ENCODE measurements around the gene PDE8A.

PDE8A gene, protein sequence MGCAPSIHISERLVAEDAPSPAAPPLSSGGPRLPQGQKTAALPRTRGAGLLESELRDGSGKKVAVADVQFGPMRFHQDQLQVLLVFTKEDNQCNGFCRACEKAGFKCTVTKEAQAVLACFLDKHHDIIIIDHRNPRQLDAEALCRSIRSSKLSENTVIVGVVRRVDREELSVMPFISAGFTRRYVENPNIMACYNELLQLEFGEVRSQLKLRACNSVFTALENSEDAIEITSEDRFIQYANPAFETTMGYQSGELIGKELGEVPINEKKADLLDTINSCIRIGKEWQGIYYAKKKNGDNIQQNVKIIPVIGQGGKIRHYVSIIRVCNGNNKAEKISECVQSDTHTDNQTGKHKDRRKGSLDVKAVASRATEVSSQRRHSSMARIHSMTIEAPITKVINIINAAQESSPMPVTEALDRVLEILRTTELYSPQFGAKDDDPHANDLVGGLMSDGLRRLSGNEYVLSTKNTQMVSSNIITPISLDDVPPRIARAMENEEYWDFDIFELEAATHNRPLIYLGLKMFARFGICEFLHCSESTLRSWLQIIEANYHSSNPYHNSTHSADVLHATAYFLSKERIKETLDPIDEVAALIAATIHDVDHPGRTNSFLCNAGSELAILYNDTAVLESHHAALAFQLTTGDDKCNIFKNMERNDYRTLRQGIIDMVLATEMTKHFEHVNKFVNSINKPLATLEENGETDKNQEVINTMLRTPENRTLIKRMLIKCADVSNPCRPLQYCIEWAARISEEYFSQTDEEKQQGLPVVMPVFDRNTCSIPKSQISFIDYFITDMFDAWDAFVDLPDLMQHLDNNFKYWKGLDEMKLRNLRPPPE

DNA sequence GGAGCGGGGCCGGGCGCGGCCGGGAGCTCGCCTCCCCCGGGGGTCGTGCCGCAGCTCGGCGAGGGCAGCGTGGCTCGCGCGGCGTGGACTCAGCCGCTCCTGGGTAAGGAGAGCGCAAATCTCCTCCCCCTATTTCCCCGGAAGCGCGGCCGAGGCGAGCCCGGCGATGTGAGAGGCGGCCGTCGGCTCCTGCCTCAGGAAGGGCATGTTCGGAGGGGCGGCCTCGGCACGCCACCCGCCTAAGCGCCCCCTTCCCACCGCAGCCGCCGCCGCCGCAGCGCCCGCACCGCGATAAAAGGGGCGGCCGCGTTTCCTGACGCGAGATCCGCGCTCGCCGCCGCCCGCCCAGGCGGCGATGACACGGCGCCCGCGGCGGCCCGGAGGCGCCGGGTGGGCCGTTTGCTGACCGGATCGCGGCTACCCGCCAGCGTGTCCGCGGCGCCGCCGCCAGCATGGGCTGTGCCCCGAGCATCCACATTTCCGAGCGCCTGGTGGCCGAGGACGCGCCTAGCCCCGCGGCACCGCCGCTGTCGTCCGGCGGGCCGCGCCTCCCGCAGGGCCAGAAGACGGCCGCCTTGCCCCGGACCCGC is at the start of gene PDE8A:
Gene PDE8A (plus strand): TSS at position 146 of the 590 bp plus-strand sequence. CDS start 307 bp downstream, at position 453.
- peak; percentile 48 for DNase-seq

DNA sequence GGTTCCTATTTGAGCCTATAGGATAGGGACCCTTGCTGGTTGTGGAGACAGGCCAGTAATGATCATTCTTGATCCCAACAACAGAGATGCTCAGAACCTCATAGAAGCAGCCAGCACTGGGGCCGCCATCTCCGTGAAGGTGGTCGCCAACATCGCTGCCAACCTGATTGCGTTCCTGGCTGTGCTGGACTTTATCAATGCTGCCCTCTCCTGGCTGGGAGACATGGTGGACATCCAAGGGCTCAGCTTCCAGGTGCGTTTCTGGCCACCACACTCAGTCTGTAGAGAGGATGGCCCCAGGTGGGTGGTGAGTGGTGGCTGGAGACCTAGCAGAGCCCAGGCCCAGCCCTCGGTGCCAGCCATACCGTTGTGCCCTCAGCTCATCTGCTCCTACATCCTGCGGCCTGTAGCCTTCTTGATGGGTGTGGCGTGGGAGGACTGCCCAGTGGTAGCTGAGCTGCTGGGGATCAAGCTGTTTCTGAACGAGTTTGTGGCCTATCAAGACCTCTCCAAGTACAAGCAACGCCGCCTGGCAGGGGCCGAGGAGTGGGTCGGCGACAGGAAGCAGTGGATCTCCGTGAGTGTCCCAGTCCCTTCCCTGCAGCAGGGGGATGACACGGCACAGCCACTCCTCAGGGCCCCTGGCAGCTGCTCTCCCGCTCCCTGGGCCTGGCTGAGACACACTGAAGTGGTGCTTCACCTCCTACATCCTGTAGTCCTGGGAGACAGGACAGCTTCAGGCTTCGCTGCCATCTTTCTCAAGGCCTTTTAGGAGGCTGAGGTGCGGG is 46.5 kb upstream of the PDE8A start:
- DNase-seq: peak; percentile 40

DNA sequence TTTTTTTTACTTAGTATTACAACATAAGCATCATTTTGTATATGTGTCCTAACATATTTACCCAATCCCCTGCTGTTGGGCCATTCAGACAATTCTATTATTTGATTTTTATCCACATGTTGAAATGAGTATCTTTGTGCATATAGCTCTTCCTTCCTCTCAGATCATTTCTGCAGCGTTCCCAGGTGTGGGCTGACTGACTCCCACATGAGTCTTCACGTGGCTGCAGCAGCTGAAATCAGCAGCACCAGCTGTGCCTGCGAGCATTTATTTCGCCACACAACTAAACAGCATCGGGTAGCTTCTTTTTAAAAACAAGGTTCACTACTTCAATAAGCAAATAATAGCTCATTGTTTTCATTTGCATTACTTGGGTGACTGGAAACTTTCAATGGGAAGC is 44.5 kb upstream of the PDE8A start:
- DNase-seq: peak; percentile 17

DNA sequence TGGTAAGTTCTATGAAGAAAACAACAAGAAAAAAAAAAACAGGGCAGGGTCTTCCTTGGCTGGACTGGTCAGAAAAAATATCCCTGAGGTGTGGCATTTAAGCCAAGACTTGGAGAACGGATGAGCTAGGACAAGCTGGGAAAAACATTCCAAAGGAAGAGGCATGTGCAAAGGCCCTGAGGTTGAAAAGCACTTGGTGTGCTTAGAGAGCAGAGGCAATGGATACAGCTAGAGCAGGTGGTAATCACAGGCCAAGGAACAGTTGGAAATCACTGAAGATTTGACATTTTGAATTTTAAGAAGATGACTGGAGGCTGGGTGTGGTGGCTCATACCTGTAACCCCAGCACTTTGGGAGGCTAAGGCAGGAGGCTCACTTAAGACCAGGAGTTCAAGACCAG is 42.9 kb upstream of the PDE8A start:
- DNase-seq: no peak

DNA sequence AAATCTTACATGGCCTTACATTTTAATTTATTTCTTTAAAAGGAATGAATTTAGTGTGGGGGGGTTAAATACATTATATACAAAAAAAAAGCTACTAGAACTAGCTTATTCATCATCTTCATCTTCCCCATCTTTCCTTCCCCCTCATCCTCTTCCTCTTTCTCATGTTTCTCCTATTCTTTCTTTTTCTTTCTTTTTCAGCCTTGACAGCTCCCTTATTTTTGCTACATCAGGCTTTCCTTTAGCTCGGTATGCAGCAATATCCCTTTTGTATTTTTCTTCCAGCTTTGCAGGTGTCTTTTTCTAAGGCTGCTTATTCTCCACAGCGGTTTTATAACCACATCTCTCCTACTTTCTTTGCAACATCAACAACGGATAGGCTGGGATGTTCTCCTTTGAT is 41.3 kb upstream of the PDE8A start:
- DNase-seq: no peak

DNA sequence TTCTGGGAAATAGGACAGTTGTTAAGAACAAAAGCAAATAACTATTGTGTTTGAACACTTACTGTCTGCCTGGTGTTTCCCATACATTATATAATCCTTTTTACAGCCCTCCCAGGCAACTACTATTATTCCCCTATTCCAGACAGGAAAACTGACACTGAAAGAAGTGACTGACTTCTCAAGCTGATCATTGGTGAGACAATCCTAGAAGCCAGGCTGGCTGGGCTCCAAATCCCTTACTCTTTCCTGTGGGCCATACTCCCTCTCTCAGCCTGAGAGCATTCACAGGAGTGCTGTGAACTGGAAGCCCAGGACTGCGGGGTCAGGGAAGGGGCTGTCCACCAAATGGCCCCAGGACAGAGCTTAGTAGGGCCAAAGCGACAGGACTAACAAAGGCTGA is 39.2 kb upstream of the PDE8A start:
- DNase-seq: no peak

DNA sequence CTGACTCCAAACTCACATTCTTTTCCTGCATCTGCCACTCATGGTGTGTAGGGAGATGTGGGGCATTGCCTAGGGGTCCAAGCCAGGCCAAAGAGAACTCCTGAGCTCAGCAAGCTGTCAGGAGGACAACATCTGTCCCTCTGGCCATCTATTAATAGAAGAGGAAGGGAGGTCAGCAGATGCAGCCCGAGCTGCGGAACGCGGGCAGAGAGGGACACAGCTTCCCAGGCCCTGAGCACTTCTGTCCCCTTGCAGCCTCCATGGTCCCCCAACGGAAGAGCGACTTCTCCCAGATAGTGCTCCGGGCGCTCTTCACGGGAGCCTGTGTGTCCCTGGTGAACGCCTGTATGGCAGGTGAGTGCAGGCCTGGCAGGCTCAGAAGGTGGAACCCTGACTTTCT is 37.3 kb upstream of the PDE8A start:
- DNase-seq: no peak

DNA sequence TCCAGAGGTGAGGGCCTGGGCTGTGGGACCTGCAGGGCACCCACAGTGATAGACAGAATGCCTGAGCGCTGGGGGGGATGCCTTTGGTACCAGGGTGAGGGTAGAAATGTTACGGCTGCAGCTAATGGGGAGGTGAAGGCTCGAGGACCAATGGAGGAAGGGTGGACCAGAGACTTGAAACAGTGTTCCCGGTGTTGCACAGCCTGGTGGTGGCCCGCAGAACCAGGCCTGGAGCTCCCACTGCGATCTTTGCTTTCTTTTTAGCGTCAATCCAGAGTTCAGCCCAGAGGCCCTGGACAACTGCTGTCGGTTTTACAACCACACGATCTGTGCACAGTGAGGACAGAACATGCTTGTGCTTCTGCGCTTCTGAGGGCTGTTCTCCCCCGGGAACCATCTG is 36.8 kb upstream of the PDE8A start:
- no peak for DNase-seq

DNA sequence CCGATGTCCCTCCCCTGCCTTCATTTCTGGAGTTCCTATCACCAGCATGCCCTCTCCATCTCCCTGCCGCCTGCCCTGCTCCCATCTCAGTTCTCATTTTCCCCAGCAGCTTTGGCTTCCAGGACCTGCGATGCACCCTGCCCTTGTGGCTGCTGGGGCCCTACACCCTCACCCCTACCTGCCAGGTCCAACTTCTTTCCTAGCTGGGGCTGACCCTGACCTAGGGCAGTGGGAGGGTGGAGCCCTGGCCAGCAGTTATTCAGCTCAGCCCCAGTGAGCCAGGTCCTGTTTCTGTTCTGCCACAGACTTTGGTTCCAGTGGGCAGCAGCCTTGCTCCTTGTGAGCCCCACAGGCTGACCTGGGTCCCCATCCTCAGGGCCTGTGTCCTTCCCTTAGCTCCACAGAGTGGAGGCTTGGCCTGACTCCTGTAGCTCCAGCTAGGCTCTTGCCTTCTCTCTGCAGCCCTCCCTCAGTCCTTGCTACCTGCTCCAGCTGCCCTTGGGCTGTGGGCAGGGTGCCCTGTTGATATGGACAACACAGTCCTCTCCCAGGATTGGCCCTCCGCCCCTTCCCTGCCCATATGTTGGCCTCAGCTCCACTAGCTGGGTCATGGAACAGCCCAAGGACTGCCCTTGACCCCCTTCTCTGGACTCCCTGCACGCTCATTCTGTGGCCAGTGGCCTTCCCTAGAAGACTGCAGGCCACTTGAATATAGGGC is 34.7 kb upstream of the PDE8A start:
- no peak for DNase-seq

DNA sequence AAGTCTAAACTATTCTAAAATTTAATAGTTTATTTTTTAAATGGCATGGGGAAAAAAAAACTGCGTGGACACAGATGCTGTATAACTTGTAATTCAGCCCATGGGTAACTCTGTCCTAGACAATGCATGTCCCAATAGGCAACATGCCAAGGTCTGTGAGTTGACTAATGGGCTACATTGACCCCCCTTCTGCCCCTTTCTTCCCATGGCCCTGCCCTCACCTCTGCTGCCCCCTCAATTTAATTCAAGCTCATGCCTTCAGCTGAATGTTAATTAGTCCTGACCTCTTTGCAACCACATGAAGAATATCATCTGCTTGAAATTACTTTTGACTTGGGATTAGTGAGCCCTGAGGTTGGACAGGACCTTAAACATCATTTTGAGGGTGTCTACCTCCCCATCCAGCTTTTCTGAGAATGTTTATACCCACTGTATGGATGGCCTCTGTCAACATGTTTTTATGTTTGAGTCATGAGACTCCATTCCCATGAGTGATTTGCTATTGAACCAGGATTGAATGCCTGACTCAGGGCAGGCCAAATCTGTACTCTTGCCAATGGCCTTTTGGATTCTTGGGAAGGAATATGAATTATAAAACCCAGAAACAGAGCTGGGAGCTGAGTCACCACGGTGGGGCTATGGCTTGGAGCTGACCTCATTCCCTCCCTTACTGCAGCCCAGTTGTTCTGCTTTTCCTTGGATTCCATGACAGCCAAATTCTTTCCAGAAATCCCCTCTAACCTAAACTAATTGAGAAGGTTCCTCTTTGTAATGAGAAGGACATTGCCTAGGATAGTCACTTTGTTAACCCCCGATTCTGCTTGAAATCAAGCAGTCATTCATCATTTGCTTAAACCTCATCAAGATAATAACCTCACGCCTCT is 33.5 kb upstream of the PDE8A start:
- no peak for DNase-seq

DNA sequence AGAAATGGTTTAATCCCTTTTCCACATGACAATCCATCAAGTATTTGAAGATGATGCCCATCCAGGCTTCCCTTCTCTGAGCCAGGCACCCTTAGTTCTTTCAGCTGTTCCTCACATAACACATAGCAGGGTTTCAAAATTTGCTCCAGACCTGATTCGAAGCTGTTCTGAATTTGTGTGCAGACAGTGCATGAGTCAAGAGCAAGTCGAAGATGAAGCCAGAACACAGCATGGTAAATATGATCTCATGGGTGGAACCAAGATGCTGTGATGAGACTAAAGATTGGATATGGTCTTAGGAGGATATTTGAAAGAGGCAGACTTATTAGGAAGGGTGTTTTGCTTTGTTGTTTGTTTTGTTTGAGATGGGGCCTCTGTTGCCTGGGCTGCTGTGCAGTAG is 32.6 kb upstream of the PDE8A start:
- DNase-seq: no peak

DNA sequence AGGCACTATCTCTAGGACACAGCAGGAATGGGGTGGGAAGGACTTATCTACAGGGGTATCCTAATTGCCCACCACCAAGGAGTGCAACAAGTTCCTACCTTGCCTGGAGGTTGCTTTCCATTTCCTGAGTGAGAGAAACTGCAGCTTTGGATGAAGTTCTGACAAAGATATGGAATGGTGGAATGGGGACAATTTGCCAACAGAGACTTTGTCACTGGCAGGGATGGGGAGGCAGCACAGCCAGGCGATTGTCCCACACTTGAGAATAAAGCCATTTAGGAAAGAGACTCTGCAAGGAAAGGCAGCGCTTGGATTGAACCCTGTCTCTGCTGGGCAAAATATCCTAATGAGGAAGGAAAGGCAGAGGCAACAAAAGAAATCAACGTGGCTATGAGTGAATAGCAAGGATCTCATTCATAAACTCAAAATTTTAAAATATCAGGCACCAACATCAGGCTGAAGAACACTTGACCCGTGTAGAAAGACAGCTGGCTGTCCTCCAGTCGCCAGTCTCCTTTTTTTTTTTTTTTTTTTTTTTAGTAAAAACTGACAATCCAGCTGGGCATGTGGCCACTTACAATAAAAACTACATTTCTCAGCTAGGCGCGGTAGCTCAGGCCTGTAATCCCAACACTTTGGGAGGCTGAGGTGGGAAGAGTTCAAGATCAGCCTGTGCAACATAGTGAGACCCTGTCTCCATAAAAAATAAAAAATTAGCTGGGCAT is 31.6 kb upstream of the PDE8A start:
- no peak for DNase-seq

DNA sequence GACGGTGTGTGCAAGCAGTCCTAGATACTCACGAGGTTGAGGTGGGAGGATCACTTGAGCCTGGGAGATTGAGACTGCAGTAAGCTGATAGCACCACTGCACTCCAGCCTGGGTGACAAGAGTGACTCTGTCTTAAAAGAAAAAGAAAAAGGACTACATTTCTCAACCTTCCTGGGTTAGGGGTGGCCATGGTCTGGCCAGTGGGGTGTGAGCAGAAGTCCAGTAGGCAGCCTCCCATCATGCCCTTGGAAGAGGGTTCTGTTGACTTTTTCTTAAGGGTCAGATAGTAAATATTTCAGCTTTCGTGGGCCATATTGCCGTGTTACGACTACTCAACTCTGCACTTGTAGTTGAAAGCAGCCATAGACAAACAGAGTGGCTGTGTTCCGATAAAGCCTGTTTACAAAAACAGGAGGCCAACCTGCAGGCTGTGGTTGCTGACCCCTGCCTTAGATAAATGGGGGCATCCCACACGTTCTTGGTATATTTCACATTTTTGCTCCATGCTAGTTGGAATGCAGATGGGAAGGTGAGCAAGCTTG is 31.0 kb upstream of the PDE8A start:
- DNase-seq: no peak

DNA sequence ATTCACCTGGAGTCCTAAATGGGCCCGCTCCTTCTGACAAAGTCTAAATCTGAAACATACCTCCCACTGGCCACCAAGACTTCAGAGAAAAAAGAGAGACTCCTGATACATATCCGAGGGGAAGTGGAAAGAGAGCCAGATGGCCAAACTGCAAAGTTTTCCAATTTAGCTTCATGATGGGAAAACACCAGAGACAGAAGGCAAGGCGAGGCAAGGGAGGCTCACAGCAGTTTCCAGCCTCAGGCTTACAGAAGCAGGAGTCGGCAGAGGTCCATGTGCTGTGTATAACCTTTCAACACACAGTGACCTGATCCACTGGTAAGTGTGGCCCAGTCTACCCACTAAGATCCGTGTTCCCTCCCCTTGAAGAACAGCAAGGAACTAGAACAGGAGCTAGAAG is 29.9 kb upstream of the PDE8A start:
- no peak for DNase-seq

DNA sequence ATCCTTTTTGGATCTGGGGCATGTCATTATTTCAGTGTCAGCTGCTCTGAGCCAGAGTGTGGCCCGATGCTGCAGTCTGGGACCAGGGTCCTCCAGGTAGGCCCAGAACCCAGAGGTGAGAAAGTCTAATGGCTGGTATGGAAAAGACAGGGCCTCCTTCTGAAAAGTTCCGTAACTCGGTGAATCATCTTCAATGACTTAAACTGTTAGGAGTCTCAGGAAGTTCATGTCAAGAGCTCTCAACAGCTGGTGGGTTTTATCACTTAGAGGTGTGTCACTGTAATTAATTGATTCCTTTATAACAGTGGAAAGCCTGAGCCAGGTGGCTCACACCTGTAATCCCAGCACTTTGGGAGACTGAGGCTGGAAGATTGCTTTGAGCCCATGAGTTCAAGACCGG is 28.5 kb upstream of the PDE8A start:
- DNase-seq: no peak

DNA sequence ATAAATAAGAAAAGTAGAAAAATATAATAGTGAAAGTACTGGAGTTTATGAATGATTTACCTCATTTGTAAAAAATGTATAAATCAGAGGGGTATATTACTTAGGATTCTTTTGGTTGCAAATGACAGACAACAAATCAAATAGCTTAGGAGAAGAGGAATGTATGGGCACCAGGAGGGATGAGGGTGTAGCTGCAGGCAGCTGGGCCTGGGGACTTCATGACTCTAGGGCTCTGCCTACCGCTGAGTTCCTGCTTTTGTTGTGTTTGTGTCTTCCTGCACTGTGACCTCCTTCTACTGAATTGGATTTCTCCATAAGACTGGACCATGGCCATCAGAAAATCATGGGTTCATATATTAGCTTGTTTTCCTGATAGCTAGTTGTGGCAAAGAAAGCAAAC is 27.9 kb upstream of the PDE8A start:
- DNase-seq: no peak

DNA sequence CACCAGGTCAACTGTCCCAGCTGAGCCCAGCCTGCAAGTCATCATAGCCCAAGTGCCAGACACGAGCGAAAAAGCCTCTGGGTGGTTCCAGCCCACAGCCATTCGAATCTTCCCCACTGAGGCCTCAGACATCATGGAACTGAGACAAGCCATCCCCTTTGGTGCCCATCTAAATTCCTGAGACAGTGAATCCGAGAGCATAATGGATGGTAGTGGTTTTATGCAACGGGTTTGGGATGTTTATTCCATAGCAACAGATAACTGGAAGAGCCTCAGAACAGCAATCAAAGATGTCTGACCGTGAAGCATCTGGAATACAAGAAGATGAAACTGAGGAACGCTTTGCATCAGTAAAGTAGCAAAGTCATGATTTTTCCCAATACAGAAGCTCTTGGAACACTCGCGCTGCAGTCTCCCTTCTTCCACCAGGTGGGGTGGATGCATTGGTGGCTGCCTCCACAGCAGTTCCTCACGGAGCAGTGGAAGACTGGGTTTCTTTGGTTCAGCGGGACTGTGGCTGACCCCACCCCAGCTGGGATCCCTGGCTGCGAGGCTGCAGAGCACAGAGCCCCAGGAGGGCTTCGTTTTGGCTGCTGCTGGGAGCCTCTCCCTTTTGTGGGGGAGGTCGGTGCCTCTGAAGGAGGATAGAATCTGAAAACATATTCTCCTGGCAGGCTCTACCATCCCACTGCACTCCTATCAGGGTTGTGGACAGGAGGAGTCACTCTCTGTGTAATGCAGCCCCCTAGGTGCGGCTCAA is 26.4 kb upstream of the PDE8A start:
- peak; percentile 52 for DNase-seq

DNA sequence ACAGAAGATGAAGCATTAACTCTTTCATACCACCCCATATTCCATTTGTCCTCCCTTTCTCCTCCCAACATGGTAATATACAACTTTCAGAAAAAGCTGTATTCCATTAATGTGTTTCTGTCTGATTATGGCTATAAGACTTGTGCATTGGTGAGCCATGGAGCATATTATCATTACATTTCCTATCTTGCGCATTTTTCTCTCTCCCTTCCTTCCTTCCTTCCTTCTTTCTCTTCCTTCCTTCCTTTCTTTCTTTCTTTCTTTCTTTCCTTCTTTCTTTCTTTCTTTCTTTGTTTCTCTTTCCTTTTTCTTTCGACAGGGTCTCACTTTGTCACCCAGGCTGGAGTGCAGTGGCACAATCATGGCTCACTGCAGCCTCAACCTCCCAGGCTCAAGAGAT is 25.5 kb upstream of the PDE8A start:
- no peak for DNase-seq

DNA sequence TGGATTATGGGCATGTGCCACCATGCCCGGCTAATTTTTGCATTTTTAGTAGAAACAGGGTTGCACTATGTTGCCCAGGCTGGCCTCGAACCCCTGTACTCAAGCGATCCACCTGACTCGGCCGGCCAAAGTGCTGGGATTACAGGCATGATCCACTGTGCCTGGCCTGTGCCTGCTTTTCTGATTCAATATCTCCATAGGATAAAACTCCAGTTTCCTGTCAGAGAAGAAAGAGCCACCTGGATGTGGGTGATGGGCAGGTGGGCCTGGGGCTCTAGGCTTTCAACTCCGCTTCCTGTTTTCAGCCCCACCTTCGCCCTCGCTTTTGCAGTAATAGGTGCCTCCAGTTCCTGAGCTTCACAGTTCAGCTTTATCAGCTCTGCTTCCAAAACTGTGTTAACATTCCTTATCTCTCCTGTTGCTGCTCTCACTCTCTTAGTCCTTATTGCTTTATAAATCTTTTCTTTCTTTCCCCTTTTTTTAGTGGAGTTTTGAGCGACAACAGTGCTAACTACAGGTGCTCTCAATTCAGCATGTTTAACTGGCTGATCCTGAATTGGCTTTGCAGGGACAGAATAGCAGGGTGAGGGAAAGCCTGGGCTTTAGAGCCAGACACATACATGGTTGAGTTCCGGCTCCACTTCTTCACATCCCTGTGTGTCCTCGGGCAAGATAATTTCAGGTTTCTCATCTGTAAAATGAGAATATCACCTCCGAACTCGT is 21.1 kb upstream of the PDE8A start:
- DNase-seq: peak; percentile 36

Data from NCI-H146 (cell line).